Measurements from ENCODE around the gene VRTN. TPM values are rescaled to one million over a fixed set of nuclear protein-coding genes. Genes with fewer than 3 reads are reported as not detected.

VRTN gene
- total and polyA plus RNA-seq, 2 of the 8 experiments (the other 6 are each of a cell fraction or from before 2014, with no cell fraction given), result 133 to 148 TPM

- Histone ChIP-seq H4K8ac (ENCODE audit: extremely low read depth, insufficient read depth, low read length) (no peak overlapping the region), H2AFZ (ENCODE audit: low read length) (no peak overlapping the region), H2BK12ac (ENCODE audit: low read depth, low read length) (no peak overlapping the region), H3K14ac (ENCODE audit: insufficient read length) (peak overlapping the region; percentile 20), H4K91ac (replicated peaks; ENCODE audit: insufficient read length, low read length) (no peak overlapping the region), H3K9ac (replicated peaks in 1 of 4; ENCODE audit: extremely low read depth in 1 of 4, low read depth in 3 of 4, low read length in 3 of 4) (peak overlapping the region; percentile 34 to 93 (median 77); a peak in 5 of 7 replicates), H2BK20ac (ENCODE audit: low read length) (no peak overlapping the region), H3K23ac (ENCODE audit: insufficient read length) (no peak overlapping the region), H3K4ac (replicated peaks; ENCODE audit: insufficient read length, low read depth, low read length) (peak overlapping the region; percentile 30), H3K79me1 (ENCODE audit: low read depth, low read length) (no peaks in the 10 kb centered on the region), H3K18ac (ENCODE audit: extremely low read depth, low read length) (no peak overlapping the region; the same call in 1 of the 2 replicates), H3K9me3 (ENCODE audit: insufficient read depth in 2 of 2, low read depth in 1 of 2, low read length in 1 of 2) (no peaks in the 10 kb centered on the region), H3K27ac (ENCODE audit: low read depth, low read length) (peak overlapping the region; percentile 92; the same call in 1 of the 2 replicates), H3K4me3 (ENCODE audit: extremely low read depth in 1 of 4, insufficient read depth in 2 of 4, low read depth in 3 of 4, low read length in 4 of 4) (peak overlapping the region; percentile 87 to 98 (median 90)), H3K56ac (replicated peaks; ENCODE audit: insufficient read length, low read depth, low read length) (no peak overlapping the region), H3K27me3 (replicated peaks in 1 of 4; ENCODE audit: control insufficient read depth in 3 of 4, extremely low read depth in 1 of 4, insufficient read depth in 3 of 4, low read length in 3 of 4) (no peaks in the 10 kb centered on the region), H2AK5ac (ENCODE audit: low read depth, low read length) (no peak overlapping the region), H2BK15ac (ENCODE audit: low read length) (no peak overlapping the region), H2BK5ac (ENCODE audit: low read depth, low read length) (0 out of 2 replicates have a peak overlapping the region, but pooled peaks have one; percentile 97), H3K4me1 (replicated peaks in 1 of 4; ENCODE audit: control insufficient read depth in 3 of 4, insufficient read depth in 4 of 4, low read length in 3 of 4) (peaks cover 4 to 20% (median 12%) of the 10 kb centered on the region in 4 experiments), H4K20me1 (replicated peaks in 1 of 2; ENCODE audit: control insufficient read depth in 1 of 2, insufficient read depth in 2 of 2, low read length in 2 of 2) (peaks cover 13 to 19% of the 10 kb centered on the region in 2 experiments), H3K79me2 (ENCODE audit: control insufficient read depth in 1 of 2, insufficient read depth in 2 of 2, low read length in 2 of 2) (peaks cover 43 to 93% of the 10 kb centered on the region in 2 experiments), H4K5ac (ENCODE audit: insufficient read length, low read depth, low read length) (peak overlapping the region; percentile 7), H3K4me2 (ENCODE audit: insufficient read depth in 1 of 2, low read depth in 2 of 2, low read length in 2 of 2) (peak overlapping the region; percentile 95 to 96), H2BK120ac (replicated peaks; ENCODE audit: low read depth, low read length) (no peak overlapping the region), H3K23me2 (ENCODE audit: low read depth, low read length) (peaks cover 30% of the 10 kb centered on the region), H3K36me3 (ENCODE audit: control insufficient read depth in 2 of 4, insufficient read depth in 4 of 4, low read length in 3 of 4) (peaks cover 0 to 27% (median 0%) of the 10 kb centered on the region in 4 experiments; a peak in 2 of 8 replicates)
- CTCF ChIA-PET (ENCODE audit: partially characterized antibody), result interaction anchor here (0.6 to 8.5 kb wide), 20 partner anchors 8 to 187 kb away, joined by 3 to 49 read pairs (median 4); no protein-coding TSS in a partner anchor
- TF ChIP-seq CHD2 (IDR thresholded peaks at IDR 0.05; ENCODE audit: low read length) (no peak), RBBP5 (IDR thresholded peaks at IDR 0.05; ENCODE audit: borderline replicate concordance, low read depth, low read length) (no peak), KDM1A (IDR thresholded peaks at IDR 0.05; ENCODE audit: borderline replicate concordance, low read length) (peak; percentile 64; the same call in 1 of the 2 replicates), CREB1 (IDR thresholded peaks at IDR 0.05) (no peak)
- DNase-seq (ENCODE audit: low read depth in 1 of 2, low spot score in 2 of 2) (no peak), FAIRE-seq (peak; percentile 60)
- POLR2A ChIA-PET (ENCODE audit: partially characterized antibody), result interaction anchor here (0.7 to 15.0 kb wide), 21 partner anchors 8 to 132 kb away, joined by 3 to 282 read pairs (median 4); partner anchors contain the start of genes ABCD4 and SYNDIG1L
- 15% methylated on average over 11 of the region's 11 CpGs; no CpG with 5 or more reads in 1 of the 2 experiments for WGBS, 2 experiments (ENCODE audit: extremely low coverage in 1 of 2, insufficient coverage in 1 of 2, insufficient read length in 1 of 2, insufficient replicate concordance in 2 of 2, low coverage in 1 of 2, low lambda C conversion rate in 2 of 2, missing lambda C conversion rate in 1 of 2)
Measured at GRCh38 chr14:74350211-74350927, 2.1 kb downstream of the VRTN start.
